Urinary bladder (tissue), 4 donors: ENCODE results near the gene TOX2. TPM values are rescaled to one million over a fixed set of nuclear protein-coding genes. Genes with fewer than 3 reads are reported as not detected.

Experiments
- DNase-seq: peaks from one replicate; pipeline ENCODE4 v3.0.0-alpha.2; 2015; ENCODE audit errors: extremely low spot score
- H3K27ac ChIP-seq: one replicate; pipeline ENCODE4 v1.5.1; 2013; ENCODE audit warnings: low read depth, mild to moderate bottlenecking, moderate library complexity
- H3K36me3 ChIP-seq: one replicate; pipeline ENCODE4 v1.6.1; 2013; ENCODE audit warnings: mild to moderate bottlenecking, moderate library complexity; ENCODE audit not compliant: insufficient read depth
- H3K4me1 ChIP-seq: one replicate; pipeline ENCODE4 v1.6.1; 2013; ENCODE audit warnings: mild to moderate bottlenecking, moderate library complexity; ENCODE audit not compliant: insufficient read depth
- H3K4me3 ChIP-seq: one replicate; pipeline ENCODE4 v1.5.1; 2013; ENCODE audit warnings: low read depth, low read length
- WGBS: extraction: QIAGEN DNeasy Blood & Tissue Kit; methylation state at CpG from one replicate; pipeline ENCODE4 v1.1.7; 2013; 5-methylcytosine and 5-hydroxymethylcytosine counted together
- polyA plus RNA-seq: library from polyadenylated mRNA; stranded (reverse); fragments of 200-250 nt; gene quantifications from one replicate; pipeline ENCODE4 v1.2.3, GENCODE V29; 2013
- total RNA-seq: library from RNA; depleted of rRNA; stranded (reverse); fragments of >200 nt; gene quantifications from one replicate; pipeline ENCODE4 v1.2.3, GENCODE V29; 2014
- donor health status: healthy with polysubstance abuse.
- donor health status: healthy.

The TOX2 gene
- total and polyA plus RNA-seq, 2 donors = 1.6 to 38.0 TPM

- H3K36me3 ChIP-seq = no peaks in the 10 kb centered on the region
- no peak overlapping the region for H3K27ac ChIP-seq
- H3K4me3 ChIP-seq = no peak overlapping the region
- 93% methylated on average over 2 of the region's 2 CpGs for WGBS
- no peak for DNase-seq
- H3K4me1 ChIP-seq = no peaks in the 10 kb centered on the region
These were observed 6.7 kb downstream of the TOX2 start for GRCh38 chr20:43921227-43921780.

GRCh38 chr20:43922614-43923013, 8.0 kb downstream of the TOX2 start:
- DNase-seq = no peak
- 86% methylated on average over 2 of the region's 2 CpGs for WGBS
- no peak overlapping the region for H3K4me3 ChIP-seq
- H3K4me1 ChIP-seq = no peaks in the 10 kb centered on the region
- no peaks in the 10 kb centered on the region for H3K36me3 ChIP-seq
- no peak overlapping the region for H3K27ac ChIP-seq

- WGBS = 85% methylated on average over 3 of the region's 3 CpGs
- H3K27ac ChIP-seq = no peak overlapping the region
- H3K4me1 ChIP-seq = no peaks in the 10 kb centered on the region
These were observed 8.7 kb downstream of the TOX2 start for GRCh38 chr20:43923322-43923721.

GRCh38 chr20:43923917-43924316, 9.3 kb downstream of the TOX2 start:
- Histone ChIP-seq H3K4me3 (no peak overlapping the region), H3K36me3 (no peaks in the 10 kb centered on the region), H3K27ac (no peak overlapping the region), H3K4me1 (no peaks in the 10 kb centered on the region)
- 89% methylated on average over 4 of the region's 4 CpGs for WGBS
- DNase-seq = no peak

More at GRCh38 chr20:43923322-43923721, 8.7 kb downstream of the TOX2 start:
- DNase-seq = no peak
- Histone ChIP-seq H3K4me3 (no peak overlapping the region), H3K36me3 (no peaks in the 10 kb centered on the region)

- Histone ChIP-seq H3K36me3 (no peaks in the 10 kb centered on the region), H3K27ac (no peak overlapping the region), H3K4me1 (no peaks in the 10 kb centered on the region), H3K4me3 (no peak overlapping the region)
- no peak for DNase-seq
- 74% methylated on average over 10 of the region's 10 CpGs for WGBS
These were observed 10.6 kb downstream of the TOX2 start for GRCh38 chr20:43925215-43925614.

GRCh38 chr20:43925801-43926200, 11.1 kb downstream of the TOX2 start:
- Histone ChIP-seq H3K36me3 (no peaks in the 10 kb centered on the region), H3K4me1 (no peaks in the 10 kb centered on the region), H3K4me3 (no peak overlapping the region), H3K27ac (no peak overlapping the region)
- no peak for DNase-seq
- 27% methylated on average over 5 of the region's 5 CpGs for WGBS

GRCh38 chr20:43926287-43927050, 11.8 kb downstream of the TOX2 start:
- no peaks in the 10 kb centered on the region for H3K36me3 ChIP-seq
- no peak overlapping the region for H3K27ac ChIP-seq
- no peak overlapping the region for H3K4me3 ChIP-seq
- 75% methylated on average over 10 of the region's 10 CpGs for WGBS
- H3K4me1 ChIP-seq = no peaks in the 10 kb centered on the region
- no peak for DNase-seq

- DNase-seq = no peak
- no peak overlapping the region for H3K27ac ChIP-seq
- H3K4me3 ChIP-seq = no peak overlapping the region
- 98% methylated on average over 2 of the region's 2 CpGs for WGBS
- H3K36me3 ChIP-seq = no peaks in the 10 kb centered on the region
- no peaks in the 10 kb centered on the region for H3K4me1 ChIP-seq
These were observed 17.3 kb downstream of the TOX2 start for GRCh38 chr20:43931976-43932375.

GRCh38 chr20:43934833-43935232, 20.2 kb downstream of the TOX2 start:
- 90% methylated on average over 3 of the region's 3 CpGs for WGBS
- Histone ChIP-seq H3K4me1 (no peaks in the 10 kb centered on the region), H3K36me3 (no peaks in the 10 kb centered on the region)

GRCh38 chr20:43936104-43936770, 21.6 kb downstream of the TOX2 start:
- Histone ChIP-seq H3K4me1 (no peaks in the 10 kb centered on the region), H3K4me3 (no peak overlapping the region), H3K27ac (no peak overlapping the region), H3K36me3 (no peaks in the 10 kb centered on the region)
- WGBS = 72% methylated on average over 4 of the region's 4 CpGs
- DNase-seq = no peak

More at GRCh38 chr20:43934833-43935232, 20.2 kb downstream of the TOX2 start:
- Histone ChIP-seq H3K4me3 (no peak overlapping the region), H3K27ac (no peak overlapping the region)
- DNase-seq = no peak

GRCh38 chr20:43936805-43937204, 22.2 kb downstream of the TOX2 start:
- 88% methylated on average over 7 of the region's 7 CpGs for WGBS
- H3K4me1 ChIP-seq = no peaks in the 10 kb centered on the region

GRCh38 chr20:43937591-43937990, 22.9 kb downstream of the TOX2 start:
- 80% methylated on average over 7 of the region's 7 CpGs for WGBS
- Histone ChIP-seq H3K36me3 (no peaks in the 10 kb centered on the region), H3K4me1 (no peaks in the 10 kb centered on the region), H3K4me3 (no peak overlapping the region), H3K27ac (no peak overlapping the region)
- no peak for DNase-seq

More at GRCh38 chr20:43936805-43937204, 22.2 kb downstream of the TOX2 start:
- H3K36me3 ChIP-seq = no peaks in the 10 kb centered on the region
- H3K27ac ChIP-seq = no peak overlapping the region
- no peak for DNase-seq
- no peak overlapping the region for H3K4me3 ChIP-seq

GRCh38 chr20:43938017-43938655, 23.5 kb downstream of the TOX2 start:
- no peaks in the 10 kb centered on the region for H3K4me1 ChIP-seq

More at GRCh38 chr20:43938017-43938655, 23.5 kb downstream of the TOX2 start:
- no peak for DNase-seq
- 85% methylated on average over 12 of the region's 12 CpGs for WGBS
- no peaks in the 10 kb centered on the region for H3K36me3 ChIP-seq
- H3K27ac ChIP-seq = no peak overlapping the region
- H3K4me3 ChIP-seq = no peak overlapping the region
